PC-9 (cell line): Measurements from ENCODE around the gene FARS2. TPM values are rescaled to one million over a fixed set of nuclear protein-coding genes. Genes with fewer than 3 reads are reported as not detected.

Experiments used
- BruUV-seq: library from RNA; stranded (reverse); fragments of 400-500 nt; replicated peaks from 2 replicates; lab custom pipeline; 2021; lab: Mats Ljungman, UMichigan
- CTCF ChIA-PET: fragments of 300-600 bp; sonication (Branson Sonifier 250); formaldehyde crosslinking; loops from one replicate; lab custom pipeline; 2022; ENCODE audit warnings: antibody characterized with exemption; lab: Charles Lee
- POLR2A ChIA-PET: fragments of 300-600 bp; sonication (Branson Sonifier 250); formaldehyde crosslinking; loops from one replicate; lab custom pipeline; 2022; ENCODE audit warnings: antibody characterized with exemption; ENCODE audit not compliant: unreplicated experiment; lab: Charles Lee
- DNase-seq, 2 experiments: peaks; one replicate each; pipeline versions ENCODE4 v3.0.0 to v3.0.0-alpha.2; 2015 to 2022; ENCODE audit warnings: mixed read lengths in 1 of 2
- H2AFZ ChIP-seq: fragments of 200-600 bp; sonication (generic); 2 replicates; pipeline ENCODE4 v1.8.1; 2017; ENCODE audit warnings: antibody characterized with exemption
- H3F3A ChIP-seq: fragments of 200-600 bp; sonication (generic); 2 replicates; pipeline ENCODE4 v1.8.1; 2017; ENCODE audit warnings: antibody characterized with exemption, mild to moderate bottlenecking, low read depth; ENCODE audit not compliant: insufficient read depth
- H3K27ac ChIP-seq: fragments of 200-600 bp; sonication (generic); 2 replicates; pipeline ENCODE4 v1.6.1; 2016; ENCODE audit warnings: mixed run types
- H3K27me3 ChIP-seq: fragments of 200-600 bp; sonication (generic); 2 replicates; pipeline ENCODE4 v1.6.1; 2016; ENCODE audit warnings: low read depth, mixed run types; ENCODE audit not compliant: insufficient read depth
- H3K36me3 ChIP-seq: fragments of 200-600 bp; sonication (generic); 2 replicates; pipeline ENCODE4 v1.6.1; 2016; ENCODE audit warnings: low read depth, mixed run types
- H3K4me1 ChIP-seq: fragments of 200-600 bp; sonication (generic); replicated peaks from 2 replicates; pipeline ENCODE4 v1.6.1; 2016; ENCODE audit warnings: mixed run types; ENCODE audit not compliant: insufficient read depth
- H3K4me2 ChIP-seq: fragments of 200-600 bp; sonication (generic); 2 replicates; pipeline ENCODE4 v1.6.1; 2017; ENCODE audit warnings: mixed run types
- H3K4me3 ChIP-seq: fragments of 200-600 bp; sonication (generic); 2 replicates; pipeline ENCODE4 v1.6.1; 2016; ENCODE audit warnings: mixed run types
- H3K79me2 ChIP-seq: fragments of 200-600 bp; sonication (generic); 2 replicates; pipeline ENCODE4 v1.6.1; 2017; ENCODE audit warnings: low read depth, mixed run types
- H3K9me2 ChIP-seq: fragments of 200-600 bp; sonication (generic); 2 replicates; pipeline ENCODE4 v1.8.1; 2017; ENCODE audit warnings: mild to moderate bottlenecking; ENCODE audit not compliant: insufficient read depth
- H3K9me3 ChIP-seq: fragments of 200-600 bp; sonication (generic); 2 replicates; pipeline ENCODE4 v1.8.1; 2016; ENCODE audit warnings: low read depth; ENCODE audit not compliant: insufficient read depth
- H4K20me1 ChIP-seq: fragments of 200-600 bp; sonication (generic); 2 replicates; pipeline ENCODE4 v1.8.1; 2017; ENCODE audit not compliant: insufficient read depth
- EZH2 ChIP-seq: fragments of 200-600 bp; sonication (generic); IDR thresholded peaks from 2 replicates; pipeline ENCODE4 v1.8.0; 2017; ENCODE audit warnings: antibody characterized with exemption, low read depth
- intact Hi-C: fragments of 100-400 bp; cut with micrococcal nuclease; formaldehyde crosslinking; loops from one replicate; pipeline ENCODE4 v1.10.0; 2022; ENCODE audit not compliant: unreplicated experiment
- total RNA-seq: library from RNA; stranded (reverse); gene quantifications from 2 replicates; pipeline ENCODE4 v1.2.3, GENCODE V29; 2021
- TF ChIP-seq, protein P1 (sequence below): fragments of 200-600 bp; sonication (generic); conservative IDR thresholded peaks from 2 replicates; pipeline ENCODE4 v1.6.1; 2017; ENCODE audit warnings: mixed run types, antibody characterized with exemption, mild to moderate bottlenecking, moderate library complexity

The FARS2 gene
- total RNA-seq, 1 experiment from 2014 or later: 26.7 TPM

DNA sequence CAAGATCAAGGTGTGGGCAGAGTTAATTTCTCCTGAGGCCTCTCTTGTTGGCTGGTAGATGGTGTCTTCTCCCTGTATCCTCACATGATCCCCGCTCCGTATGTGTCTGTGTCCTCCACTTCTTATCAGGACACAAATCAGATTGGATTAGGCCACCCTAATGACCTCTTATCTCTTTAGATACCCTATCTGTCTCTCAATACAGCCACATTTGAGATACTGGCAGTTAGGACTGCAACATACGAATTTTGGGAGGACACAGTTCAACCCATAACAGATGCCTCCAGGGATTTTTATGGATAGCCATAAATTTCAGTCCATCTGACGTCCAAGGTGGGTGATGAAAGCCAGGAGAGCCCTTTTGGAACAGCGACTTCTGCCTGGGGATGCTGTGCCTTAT is 376.4 kb downstream of the FARS2 start:
- Histone ChIP-seq H3K9me2 (no peaks in the 10 kb centered on the region), H3K4me1 (no peaks in the 10 kb centered on the region), H3F3A (no peaks in the 10 kb centered on the region), H4K20me1 (no peaks in the 10 kb centered on the region), H3K4me3 (no peak overlapping the region), H3K27me3 (no peaks in the 10 kb centered on the region), H3K79me2 (no peaks in the 10 kb centered on the region), H3K9me3 (no peaks in the 10 kb centered on the region), H3K27ac (no peak overlapping the region), H3K36me3 (no peaks in the 10 kb centered on the region), H3K4me2 (no peak overlapping the region), H2AFZ (no peak overlapping the region)
- intact Hi-C loops: no loop called here
- TF ChIP-seq, protein P1, sequence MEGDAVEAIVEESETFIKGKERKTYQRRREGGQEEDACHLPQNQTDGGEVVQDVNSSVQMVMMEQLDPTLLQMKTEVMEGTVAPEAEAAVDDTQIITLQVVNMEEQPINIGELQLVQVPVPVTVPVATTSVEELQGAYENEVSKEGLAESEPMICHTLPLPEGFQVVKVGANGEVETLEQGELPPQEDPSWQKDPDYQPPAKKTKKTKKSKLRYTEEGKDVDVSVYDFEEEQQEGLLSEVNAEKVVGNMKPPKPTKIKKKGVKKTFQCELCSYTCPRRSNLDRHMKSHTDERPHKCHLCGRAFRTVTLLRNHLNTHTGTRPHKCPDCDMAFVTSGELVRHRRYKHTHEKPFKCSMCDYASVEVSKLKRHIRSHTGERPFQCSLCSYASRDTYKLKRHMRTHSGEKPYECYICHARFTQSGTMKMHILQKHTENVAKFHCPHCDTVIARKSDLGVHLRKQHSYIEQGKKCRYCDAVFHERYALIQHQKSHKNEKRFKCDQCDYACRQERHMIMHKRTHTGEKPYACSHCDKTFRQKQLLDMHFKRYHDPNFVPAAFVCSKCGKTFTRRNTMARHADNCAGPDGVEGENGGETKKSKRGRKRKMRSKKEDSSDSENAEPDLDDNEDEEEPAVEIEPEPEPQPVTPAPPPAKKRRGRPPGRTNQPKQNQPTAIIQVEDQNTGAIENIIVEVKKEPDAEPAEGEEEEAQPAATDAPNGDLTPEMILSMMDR: no peak
- TF ChIP-seq EZH2: no peak
- CTCF ChIA-PET: no interaction called here
- no peak for DNase-seq
- no TSS peak for BruUV-seq
- POLR2A ChIA-PET: no interaction called here

DNA sequence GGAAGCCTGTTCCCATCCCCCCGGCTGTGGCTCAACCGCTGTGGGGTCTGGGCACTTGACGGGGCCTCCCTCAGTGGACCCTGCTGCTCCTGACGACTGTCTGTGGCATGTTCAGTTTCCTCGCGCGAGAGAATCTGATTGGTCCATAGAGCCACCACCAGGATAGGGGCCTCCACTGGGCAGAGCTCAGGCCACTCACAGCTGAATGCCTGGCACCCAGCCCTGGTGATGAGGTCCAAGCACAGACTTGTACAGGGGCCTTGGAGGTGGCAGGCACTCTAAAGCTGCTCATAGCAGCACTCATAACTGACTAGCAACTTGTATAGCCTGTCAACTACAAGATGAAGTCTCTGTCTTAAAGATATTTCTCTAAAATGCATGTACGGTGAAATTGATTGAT is 377.4 kb downstream of the FARS2 start:
- no peak overlapping the region for H2AFZ ChIP-seq
- POLR2A ChIA-PET: no interaction called here
- no peak for DNase-seq
- no peaks in the 10 kb centered on the region for H3K27me3 ChIP-seq
- no peak for TF ChIP-seq EZH2
- TF ChIP-seq, protein P1: no peak
- no peaks in the 10 kb centered on the region for H3K79me2 ChIP-seq
- no TSS peak for BruUV-seq
- intact Hi-C loops: no loop called here
- no peaks in the 10 kb centered on the region for H4K20me1 ChIP-seq
- no peaks in the 10 kb centered on the region for H3K36me3 ChIP-seq
- no peaks in the 10 kb centered on the region for H3K9me3 ChIP-seq
- no peak overlapping the region for H3K4me3 ChIP-seq
- no peaks in the 10 kb centered on the region for H3K4me1 ChIP-seq
- H3K4me2 ChIP-seq: no peak overlapping the region
- no peaks in the 10 kb centered on the region for H3K9me2 ChIP-seq
- no peaks in the 10 kb centered on the region for H3F3A ChIP-seq
- CTCF ChIA-PET: no interaction called here
- no peak overlapping the region for H3K27ac ChIP-seq

DNA sequence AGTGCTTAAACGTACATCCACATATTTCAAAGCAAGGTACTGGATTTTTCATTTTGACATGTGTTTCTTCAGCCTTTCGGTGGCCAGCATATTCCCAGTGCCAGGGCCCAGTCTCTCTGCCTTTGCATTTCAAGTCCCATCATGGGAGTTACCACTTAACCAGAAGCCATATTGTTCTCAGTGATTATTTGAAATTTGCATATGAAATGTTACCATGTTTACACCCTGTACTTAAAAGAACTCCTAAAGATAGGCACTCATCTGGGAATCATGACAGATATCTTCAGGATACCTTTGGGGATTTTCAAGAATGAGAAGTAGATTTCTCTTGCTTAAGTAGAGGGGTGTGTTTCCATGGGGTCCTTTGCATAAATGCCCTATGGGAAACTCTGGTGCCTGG is 377.9 kb downstream of the FARS2 start:
- no peaks in the 10 kb centered on the region for H3K4me1 ChIP-seq
- intact Hi-C loops: no loop called here
- no peaks in the 10 kb centered on the region for H3K79me2 ChIP-seq
- no peaks in the 10 kb centered on the region for H3K36me3 ChIP-seq
- no peak overlapping the region for H3K27ac ChIP-seq
- no peak for DNase-seq
- no peaks in the 10 kb centered on the region for H3F3A ChIP-seq
- ChIA-PET CTCF (no interaction called here), POLR2A (interaction anchor here (0.6 kb wide), 1 partner anchor 31 kb away, joined by 3 read pairs; no protein-coding TSS in a partner anchor)
- no peaks in the 10 kb centered on the region for H4K20me1 ChIP-seq
- no peaks in the 10 kb centered on the region for H3K27me3 ChIP-seq
- no peak overlapping the region for H3K4me3 ChIP-seq
- H3K4me2 ChIP-seq: no peak overlapping the region
- H3K9me3 ChIP-seq: no peaks in the 10 kb centered on the region
- no peak overlapping the region for H2AFZ ChIP-seq
- BruUV-seq: no TSS peak
- TF ChIP-seq, protein P1: no peak
- TF ChIP-seq EZH2: no peak
- no peaks in the 10 kb centered on the region for H3K9me2 ChIP-seq
